SK-N-SH (cell line): ENCODE data around the gene NR2F1-AS1.

Experiments used
- CHD2 ChIP-seq: fragments of 150-350 bp; IDR thresholded peaks from 2 replicates; pipeline ENCODE4 v1.6.1; 2018; ENCODE audit warnings: low read length; ENCODE audit not compliant: partially characterized antibody
- EZH2phosphoT487 ChIP-seq: fragments of 200-600 bp; sonication (generic); IDR thresholded peaks from 2 replicates; pipeline ENCODE4 v1.6.1; 2017; ENCODE audit warnings: low read depth, mixed run types, mild to moderate bottlenecking, antibody characterized with exemption, moderate library complexity, borderline replicate concordance
- FOSL2 ChIP-seq: IDR thresholded peaks from 2 replicates; pipeline ENCODE4 v1.4.0; 2012; ENCODE audit warnings: low read depth, mild to moderate bottlenecking, moderate library complexity, borderline replicate concordance
- FOXM1 ChIP-seq: IDR thresholded peaks from 2 replicates; pipeline ENCODE4 v1.4.0; 2012; ENCODE audit warnings: low read depth, mild to moderate bottlenecking
- GABPA ChIP-seq: IDR thresholded peaks from 2 replicates; pipeline ENCODE4 v1.4.0; 2012; ENCODE audit warnings: low read depth, mild to moderate bottlenecking
- GATA2 ChIP-seq: sonication (generic); formaldehyde crosslinking; IDR thresholded peaks from 2 replicates; pipeline ENCODE4 v1.5.0; 2020; ENCODE audit warnings: mild to moderate bottlenecking, missing genetic modification reagents
- POLR2AphosphoS5 ChIP-seq: IDR thresholded peaks from 2 replicates; pipeline ENCODE4 v1.6.1; 2012; ENCODE audit warnings: low read depth, low read length
- RAD21 ChIP-seq: IDR thresholded peaks from 2 replicates; pipeline ENCODE4 v1.6.1; 2012; ENCODE audit warnings: mild to moderate bottlenecking, low read length
- RFX5 ChIP-seq: IDR thresholded peaks from 2 replicates; pipeline ENCODE4 v1.6.1; 2012; ENCODE audit warnings: mild to moderate bottlenecking, improper control_type of control experiment, low read length
- SMC3 ChIP-seq: IDR thresholded peaks from 2 replicates; pipeline ENCODE4 v1.6.1; 2012; ENCODE audit warnings: low read depth, low read length, improper control_type of control experiment
- TAF1 ChIP-seq: IDR thresholded peaks from 2 replicates; pipeline ENCODE4 v1.6.1; 2012; ENCODE audit warnings: low read depth, mild to moderate bottlenecking, low read length, moderate library complexity, borderline replicate concordance
- TF ChIP-seq, protein P1 (sequence below): fragments of 200-600 bp; sonication (generic); IDR thresholded peaks from 2 replicates; pipeline ENCODE4 v1.6.1; 2017; ENCODE audit warnings: antibody characterized with exemption, mild to moderate bottlenecking, moderate library complexity
- TF ChIP-seq, protein P2 (sequence below): IDR thresholded peaks from 2 replicates; pipeline ENCODE4 v1.4.0; 2012; ENCODE audit warnings: low read depth, borderline replicate concordance
- TF ChIP-seq, protein P3 (sequence below): IDR thresholded peaks from 2 replicates; pipeline ENCODE4 v1.4.0; 2012; ENCODE audit warnings: low read depth

DNA sequence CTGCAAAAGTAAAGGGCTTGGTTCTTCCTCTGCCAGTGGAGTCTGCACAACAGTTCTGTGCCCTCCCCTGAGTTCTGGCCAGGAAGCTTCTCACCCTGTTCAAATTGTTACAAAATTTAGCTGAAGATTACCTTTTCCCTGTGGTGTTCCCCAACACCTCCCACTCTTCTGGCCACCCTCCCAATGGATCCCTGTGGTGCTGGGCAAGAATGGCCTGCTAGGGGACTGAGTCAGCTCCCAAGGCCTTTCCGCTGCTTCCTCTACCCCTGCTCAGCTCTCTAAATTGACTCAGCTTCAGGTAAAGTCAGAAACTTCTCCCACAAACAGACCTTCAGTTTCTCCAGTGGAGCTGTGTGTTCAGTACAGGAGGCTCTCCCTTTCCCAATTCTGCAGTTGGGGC lies 186.0 kb downstream of the NR2F1-AS1 start:
- TF ChIP-seq TAF1 (no peak), RFX5 (no peak), SMC3 (no peak), FOXM1 (no peak), POLR2AphosphoS5 (no peak), FOSL2 (no peak), GATA2 (CRISPR knock-in tag) (no peak), RAD21 (no peak), GABPA (no peak), EZH2phosphoT487 (no peak), CHD2 (no peak)
- TF ChIP-seq, protein P1, sequence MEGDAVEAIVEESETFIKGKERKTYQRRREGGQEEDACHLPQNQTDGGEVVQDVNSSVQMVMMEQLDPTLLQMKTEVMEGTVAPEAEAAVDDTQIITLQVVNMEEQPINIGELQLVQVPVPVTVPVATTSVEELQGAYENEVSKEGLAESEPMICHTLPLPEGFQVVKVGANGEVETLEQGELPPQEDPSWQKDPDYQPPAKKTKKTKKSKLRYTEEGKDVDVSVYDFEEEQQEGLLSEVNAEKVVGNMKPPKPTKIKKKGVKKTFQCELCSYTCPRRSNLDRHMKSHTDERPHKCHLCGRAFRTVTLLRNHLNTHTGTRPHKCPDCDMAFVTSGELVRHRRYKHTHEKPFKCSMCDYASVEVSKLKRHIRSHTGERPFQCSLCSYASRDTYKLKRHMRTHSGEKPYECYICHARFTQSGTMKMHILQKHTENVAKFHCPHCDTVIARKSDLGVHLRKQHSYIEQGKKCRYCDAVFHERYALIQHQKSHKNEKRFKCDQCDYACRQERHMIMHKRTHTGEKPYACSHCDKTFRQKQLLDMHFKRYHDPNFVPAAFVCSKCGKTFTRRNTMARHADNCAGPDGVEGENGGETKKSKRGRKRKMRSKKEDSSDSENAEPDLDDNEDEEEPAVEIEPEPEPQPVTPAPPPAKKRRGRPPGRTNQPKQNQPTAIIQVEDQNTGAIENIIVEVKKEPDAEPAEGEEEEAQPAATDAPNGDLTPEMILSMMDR, result no peak
- TF ChIP-seq, protein P2, sequence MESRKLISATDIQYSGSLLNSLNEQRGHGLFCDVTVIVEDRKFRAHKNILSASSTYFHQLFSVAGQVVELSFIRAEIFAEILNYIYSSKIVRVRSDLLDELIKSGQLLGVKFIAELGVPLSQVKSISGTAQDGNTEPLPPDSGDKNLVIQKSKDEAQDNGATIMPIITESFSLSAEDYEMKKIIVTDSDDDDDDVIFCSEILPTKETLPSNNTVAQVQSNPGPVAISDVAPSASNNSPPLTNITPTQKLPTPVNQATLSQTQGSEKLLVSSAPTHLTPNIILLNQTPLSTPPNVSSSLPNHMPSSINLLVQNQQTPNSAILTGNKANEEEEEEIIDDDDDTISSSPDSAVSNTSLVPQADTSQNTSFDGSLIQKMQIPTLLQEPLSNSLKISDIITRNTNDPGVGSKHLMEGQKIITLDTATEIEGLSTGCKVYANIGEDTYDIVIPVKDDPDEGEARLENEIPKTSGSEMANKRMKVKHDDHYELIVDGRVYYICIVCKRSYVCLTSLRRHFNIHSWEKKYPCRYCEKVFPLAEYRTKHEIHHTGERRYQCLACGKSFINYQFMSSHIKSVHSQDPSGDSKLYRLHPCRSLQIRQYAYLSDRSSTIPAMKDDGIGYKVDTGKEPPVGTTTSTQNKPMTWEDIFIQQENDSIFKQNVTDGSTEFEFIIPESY, result no peak
- TF ChIP-seq, protein P3, sequence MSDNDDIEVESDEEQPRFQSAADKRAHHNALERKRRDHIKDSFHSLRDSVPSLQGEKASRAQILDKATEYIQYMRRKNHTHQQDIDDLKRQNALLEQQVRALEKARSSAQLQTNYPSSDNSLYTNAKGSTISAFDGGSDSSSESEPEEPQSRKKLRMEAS, result no peak
